ENCODE data around the gene PRM3.

PRM3 gene

GRCh38 chr16:11242658-11243057 lies 30.8 kb downstream of the PRM3 start:
- DNase-seq, result no peak

- no peak for DNase-seq
These were observed 31.8 kb downstream of the PRM3 start for GRCh38 chr16:11241480-11242204.

- DNase-seq, result no peak
These were observed 32.6 kb downstream of the PRM3 start for GRCh38 chr16:11240636-11241473.

- no peak for DNase-seq
These were observed 33.5 kb downstream of the PRM3 start for GRCh38 chr16:11239644-11240632.

- no peak for DNase-seq
These were observed 34.9 kb downstream of the PRM3 start for GRCh38 chr16:11238272-11239202.

- DNase-seq, result no peak
These were observed 36.8 kb downstream of the PRM3 start for GRCh38 chr16:11236461-11237254.

- no peak for DNase-seq
These were observed 37.8 kb downstream of the PRM3 start for GRCh38 chr16:11235703-11235991.

- DNase-seq, result no peak
These were observed 38.3 kb downstream of the PRM3 start for GRCh38 chr16:11234884-11235702.

GRCh38 chr16:11233727-11234376 lies 39.6 kb downstream of the PRM3 start:
- no peak for DNase-seq

GRCh38 chr16:11232852-11233726 lies 40.3 kb downstream of the PRM3 start:
- no peak for DNase-seq

- DNase-seq, result no peak
These were observed 41.1 kb downstream of the PRM3 start for GRCh38 chr16:11232302-11232851.

- DNase-seq, result no peak
These were observed 42.0 kb downstream of the PRM3 start for GRCh38 chr16:11231367-11231970.

GRCh38 chr16:11229906-11230305 lies 43.5 kb downstream of the PRM3 start:
- no peak for DNase-seq

GRCh38 chr16:11229432-11229831 lies 44.0 kb downstream of the PRM3 start:
- DNase-seq, result no peak

GRCh38 chr16:11225677-11226549 lies 47.5 kb downstream of the PRM3 start:
- no peak for DNase-seq

GRCh38 chr16:11224894-11225676 lies 48.3 kb downstream of the PRM3 start:
- no peak for DNase-seq
